BLaER1 (cell line): ENCODE data around the gene PCK2.

ENCODE experiments used
- H3K27ac ChIP-seq: shearing (Covaris generic); formaldehyde crosslinking; 2 replicates; pipeline ENCODE4 v1.8.1; 2022
- H3K27me3 ChIP-seq: shearing (Covaris generic); formaldehyde crosslinking; 2 replicates; pipeline ENCODE4 v1.8.1; 2022
- H3K36me3 ChIP-seq: shearing (Covaris generic); formaldehyde crosslinking; 2 replicates; pipeline ENCODE4 v1.8.1; 2022
- H3K4me1 ChIP-seq: shearing (Covaris generic); formaldehyde crosslinking; 2 replicates; pipeline ENCODE4 v1.8.1; 2022
- H3K4me2 ChIP-seq: shearing (Covaris generic); formaldehyde crosslinking; 2 replicates; pipeline ENCODE4 v1.8.1; 2022
- H3K4me3 ChIP-seq: shearing (Covaris generic); formaldehyde crosslinking; 2 replicates; pipeline ENCODE4 v1.8.1; 2022
- H3K9ac ChIP-seq: shearing (Covaris generic); formaldehyde crosslinking; 2 replicates; pipeline ENCODE4 v1.8.1; 2022
- H3K9me3 ChIP-seq: shearing (Covaris generic); formaldehyde crosslinking; 2 replicates; pipeline ENCODE4 v1.8.1; 2022
- H4K20me1 ChIP-seq: shearing (Covaris generic); formaldehyde crosslinking; 2 replicates; pipeline ENCODE4 v1.8.1; 2022
- Cebpa-rat ChIP-seq: shearing (Covaris generic); IDR thresholded peaks from 2 replicates; pipeline ENCODE4 v1.8.1; 2022

The PCK2 gene

GRCh38 chr14:24083462-24083861 is 10.6 kb upstream of the PCK2 start:
- no peak overlapping the region for H3K4me2 ChIP-seq
- no peaks in the 10 kb centered on the region for H3K36me3 ChIP-seq
- no peak overlapping the region for H3K4me3 ChIP-seq
- H3K27ac ChIP-seq = no peak overlapping the region
- peaks cover 9% of the 10 kb centered on the region; the same call in 1 of the 2 replicates for H3K27me3 ChIP-seq
- no peak for TF ChIP-seq Cebpa-rat
- no peaks in the 10 kb centered on the region for H4K20me1 ChIP-seq
- no peaks in the 10 kb centered on the region for H3K9me3 ChIP-seq
- no peak overlapping the region for H3K9ac ChIP-seq
- peaks cover 45% of the 10 kb centered on the region for H3K4me1 ChIP-seq

- peaks cover 9% of the 10 kb centered on the region; the same call in 1 of the 2 replicates for H3K27me3 ChIP-seq
- no peak overlapping the region for H3K4me3 ChIP-seq
- H3K4me2 ChIP-seq = no peak overlapping the region
- H3K9ac ChIP-seq = no peak overlapping the region
- no peaks in the 10 kb centered on the region for H3K9me3 ChIP-seq
- H3K4me1 ChIP-seq = peaks cover 36% of the 10 kb centered on the region
- TF ChIP-seq Cebpa-rat = no peak
- no peak overlapping the region for H3K27ac ChIP-seq
- H3K36me3 ChIP-seq = no peaks in the 10 kb centered on the region
- H4K20me1 ChIP-seq = no peaks in the 10 kb centered on the region
Measured at GRCh38 chr14:24084440-24084839, 9.7 kb upstream of the PCK2 start.

GRCh38 chr14:24085215-24085614 is 8.9 kb upstream of the PCK2 start:
- TF ChIP-seq Cebpa-rat = no peak
- Histone ChIP-seq H3K27me3 (peaks cover 9% of the 10 kb centered on the region; the same call in 1 of the 2 replicates), H3K36me3 (no peaks in the 10 kb centered on the region), H3K9ac (no peak overlapping the region), H3K4me1 (peaks cover 31% of the 10 kb centered on the region), H3K9me3 (no peaks in the 10 kb centered on the region), H4K20me1 (no peaks in the 10 kb centered on the region), H3K27ac (no peak overlapping the region), H3K4me3 (no peak overlapping the region), H3K4me2 (no peak overlapping the region)

GRCh38 chr14:24086193-24086955 is 7.7 kb upstream of the PCK2 start:
- H3K4me3 ChIP-seq = no peak overlapping the region
- no peaks in the 10 kb centered on the region for H3K36me3 ChIP-seq
- H4K20me1 ChIP-seq = no peaks in the 10 kb centered on the region
- peaks cover 9% of the 10 kb centered on the region; the same call in 1 of the 2 replicates for H3K27me3 ChIP-seq
- H3K9me3 ChIP-seq = no peaks in the 10 kb centered on the region
- peaks cover 31% of the 10 kb centered on the region for H3K4me1 ChIP-seq
- no peak for TF ChIP-seq Cebpa-rat
- H3K4me2 ChIP-seq = no peak overlapping the region
- H3K9ac ChIP-seq = no peak overlapping the region
- H3K27ac ChIP-seq = no peak overlapping the region

- no peaks in the 10 kb centered on the region for H3K36me3 ChIP-seq
- peaks cover 5% of the 10 kb centered on the region; the same call in 1 of the 2 replicates for H3K27me3 ChIP-seq
- no peak overlapping the region for H3K27ac ChIP-seq
- no peaks in the 10 kb centered on the region for H4K20me1 ChIP-seq
- no peak overlapping the region for H3K4me3 ChIP-seq
- no peak overlapping the region for H3K4me2 ChIP-seq
- H3K9ac ChIP-seq = no peak overlapping the region
- H3K4me1 ChIP-seq = peaks cover 25% of the 10 kb centered on the region
- no peak for TF ChIP-seq Cebpa-rat
- H3K9me3 ChIP-seq = no peaks in the 10 kb centered on the region
Measured at GRCh38 chr14:24087004-24087403, 7.1 kb upstream of the PCK2 start.

GRCh38 chr14:24088095-24088494 is 6.0 kb upstream of the PCK2 start:
- H3K36me3 ChIP-seq = no peaks in the 10 kb centered on the region
- no peaks in the 10 kb centered on the region for H4K20me1 ChIP-seq
- no peaks in the 10 kb centered on the region for H3K27me3 ChIP-seq
- H3K27ac ChIP-seq = no peak overlapping the region
- H3K9me3 ChIP-seq = no peaks in the 10 kb centered on the region
- no peak overlapping the region for H3K4me2 ChIP-seq
- TF ChIP-seq Cebpa-rat = no peak
- no peak overlapping the region for H3K9ac ChIP-seq
- peaks cover 31% of the 10 kb centered on the region for H3K4me1 ChIP-seq
- no peak overlapping the region for H3K4me3 ChIP-seq

- H3K27ac ChIP-seq = no peak overlapping the region
- H3K9me3 ChIP-seq = no peaks in the 10 kb centered on the region
- H3K4me2 ChIP-seq = no peak overlapping the region
- TF ChIP-seq Cebpa-rat = no peak
- peaks cover 30% of the 10 kb centered on the region for H3K4me1 ChIP-seq
- no peak overlapping the region for H3K9ac ChIP-seq
- no peaks in the 10 kb centered on the region for H4K20me1 ChIP-seq
- no peaks in the 10 kb centered on the region for H3K27me3 ChIP-seq
- H3K4me3 ChIP-seq = no peak overlapping the region
- H3K36me3 ChIP-seq = no peaks in the 10 kb centered on the region
Measured at GRCh38 chr14:24089890-24090289, 4.2 kb upstream of the PCK2 start.

- H3K4me1 ChIP-seq = peaks cover 52% of the 10 kb centered on the region
- no peaks in the 10 kb centered on the region for H3K9me3 ChIP-seq
- H3K4me2 ChIP-seq = peak overlapping the region; percentile 95; the same call in 1 of the 2 replicates
- no peak overlapping the region for H3K9ac ChIP-seq
- H4K20me1 ChIP-seq = no peaks in the 10 kb centered on the region
- H3K4me3 ChIP-seq = no peak overlapping the region
- no peak for TF ChIP-seq Cebpa-rat
- H3K27ac ChIP-seq = no peak overlapping the region
- peaks cover 8% of the 10 kb centered on the region for H3K36me3 ChIP-seq
- H3K27me3 ChIP-seq = no peaks in the 10 kb centered on the region
Measured at GRCh38 chr14:24092110-24092504, 2.0 kb upstream of the PCK2 start.

- Histone ChIP-seq H3K27ac (peak overlapping the region; percentile 98; the same call in 1 of the 2 replicates), H3K4me2 (peak overlapping the region; percentile 95)
- TF ChIP-seq Cebpa-rat = no peak
Measured at GRCh38 chr14:24092505-24093206, 1.5 kb upstream of the PCK2 start.

More at GRCh38 chr14:24092505-24093206, 1.5 kb upstream of the PCK2 start:
- no peaks in the 10 kb centered on the region for H4K20me1 ChIP-seq
- no peak overlapping the region for H3K4me3 ChIP-seq
- H3K9me3 ChIP-seq = no peaks in the 10 kb centered on the region
- peaks cover 13% of the 10 kb centered on the region for H3K36me3 ChIP-seq
- H3K27me3 ChIP-seq = no peaks in the 10 kb centered on the region
- H3K9ac ChIP-seq = no peak overlapping the region
- H3K4me1 ChIP-seq = peaks cover 52% of the 10 kb centered on the region
